ENCODE measurements around the gene RAD51B. TPM values are rescaled to one million over a fixed set of nuclear protein-coding genes. Genes with fewer than 3 reads are reported as not detected.

Gene RAD51B
- total RNA-seq, 1 donor from 2014 or later = 3.3 TPM

GRCh38 chr14:68713782-68714181 lies 894.2 kb downstream of the RAD51B start:
- ATAC-seq (no peak), DNase-seq (ENCODE audit: low spot score) (no peak)

- ATAC-seq (no peak), DNase-seq (ENCODE audit: low spot score) (no peak)
Observed at GRCh38 chr14:68714991-68715924, 895.7 kb downstream of the RAD51B start.

GRCh38 chr14:68716698-68717097 lies 897.1 kb downstream of the RAD51B start:
- DNase-seq (ENCODE audit: low spot score) (no peak), ATAC-seq (no peak)

GRCh38 chr14:68718023-68718990 lies 898.7 kb downstream of the RAD51B start:
- DNase-seq (ENCODE audit: low spot score) (no peak), ATAC-seq (peak; percentile 14)

- DNase-seq (ENCODE audit: low spot score) = no peak
- ATAC-seq = no peak
Observed at GRCh38 chr14:68719634-68720384, 900.2 kb downstream of the RAD51B start.

GRCh38 chr14:68722186-68722585 lies 902.6 kb downstream of the RAD51B start:
- no peak for ATAC-seq
- DNase-seq (ENCODE audit: low spot score) = no peak

GRCh38 chr14:68722968-68723566 lies 903.5 kb downstream of the RAD51B start:
- DNase-seq (ENCODE audit: low spot score) = peak; percentile 69
- peak; percentile 79 for ATAC-seq

- DNase-seq (ENCODE audit: low spot score) (peak; percentile 77), ATAC-seq (peak; percentile 71)
Observed at GRCh38 chr14:68723808-68724268, 904.3 kb downstream of the RAD51B start.

- peak; percentile 72 for DNase-seq (ENCODE audit: low spot score)
- ATAC-seq = peak; percentile 49
Observed at GRCh38 chr14:68724914-68725313, 905.3 kb downstream of the RAD51B start.

GRCh38 chr14:68726093-68726695 lies 906.6 kb downstream of the RAD51B start:
- no peak for DNase-seq (ENCODE audit: low spot score)
- no peak for ATAC-seq

GRCh38 chr14:68727315-68728047 lies 907.9 kb downstream of the RAD51B start:
- ATAC-seq (no peak), DNase-seq (ENCODE audit: low spot score) (no peak)

- no peak for ATAC-seq
Observed at GRCh38 chr14:68728342-68729106, 908.9 kb downstream of the RAD51B start.

GRCh38 chr14:68729556-68729955 lies 910.0 kb downstream of the RAD51B start:
- no peak for DNase-seq (ENCODE audit: low spot score)
- no peak for ATAC-seq

More at GRCh38 chr14:68728342-68729106, 908.9 kb downstream of the RAD51B start:
- no peak for DNase-seq (ENCODE audit: low spot score)

- no peak for DNase-seq (ENCODE audit: low spot score)
- no peak for ATAC-seq
Observed at GRCh38 chr14:68730348-68730747, 910.8 kb downstream of the RAD51B start.

- ATAC-seq (no peak), DNase-seq (ENCODE audit: low spot score) (no peak)
Observed at GRCh38 chr14:68730811-68731425, 911.3 kb downstream of the RAD51B start.

GRCh38 chr14:68733086-68733914 lies 913.7 kb downstream of the RAD51B start:
- ATAC-seq (peak; percentile 41), DNase-seq (ENCODE audit: low spot score) (no peak)

- ATAC-seq (no peak), DNase-seq (ENCODE audit: low spot score) (no peak)
Observed at GRCh38 chr14:68734231-68734732, 914.7 kb downstream of the RAD51B start.

Data from left lobe of liver (tissue), 2 donors.